ENCODE results near the gene IRF4.

Gene IRF4

DNA sequence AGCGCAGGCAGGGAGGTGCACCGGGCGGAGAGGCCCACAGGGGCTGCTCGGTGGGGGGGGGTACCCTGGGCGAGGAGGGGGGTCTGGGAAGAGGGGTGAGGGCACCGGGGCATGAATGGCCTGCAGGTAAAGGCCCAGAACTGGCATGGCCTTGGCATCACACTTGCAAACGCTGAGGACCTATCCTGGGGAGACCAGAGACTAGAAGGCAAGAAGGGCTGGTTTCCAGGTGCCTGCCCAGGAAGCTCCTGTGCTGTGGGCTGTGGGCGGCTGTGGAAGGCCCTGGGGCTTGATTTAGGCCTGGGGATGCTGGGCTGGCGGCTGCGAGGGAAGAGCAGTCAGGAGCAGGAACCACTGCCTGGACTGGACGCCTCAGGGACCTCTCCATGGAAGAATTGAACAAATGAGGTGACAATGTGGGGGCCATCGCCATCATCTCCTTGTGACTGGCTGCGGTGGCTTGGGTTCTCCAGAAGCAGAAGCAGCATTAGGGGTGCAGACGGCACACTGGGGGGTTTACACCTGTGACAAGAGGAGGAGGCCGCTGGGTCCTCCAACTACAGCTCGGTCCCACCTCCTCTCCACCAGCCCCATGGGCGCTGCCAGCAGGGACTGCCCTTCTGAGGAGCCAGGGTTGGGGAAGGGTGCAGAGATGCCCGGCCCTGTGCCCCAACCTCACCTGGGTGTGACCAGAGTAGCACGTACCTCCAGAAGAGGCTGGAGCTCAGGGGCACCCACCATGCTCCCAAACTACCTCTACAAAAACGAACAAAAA is 32.1 kb upstream of the IRF4 start:
- no peak overlapping the region for H3K4me3 ChIP-seq (ENCODE audit: low read depth, low read length)
- TF ChIP-seq, protein P1, sequence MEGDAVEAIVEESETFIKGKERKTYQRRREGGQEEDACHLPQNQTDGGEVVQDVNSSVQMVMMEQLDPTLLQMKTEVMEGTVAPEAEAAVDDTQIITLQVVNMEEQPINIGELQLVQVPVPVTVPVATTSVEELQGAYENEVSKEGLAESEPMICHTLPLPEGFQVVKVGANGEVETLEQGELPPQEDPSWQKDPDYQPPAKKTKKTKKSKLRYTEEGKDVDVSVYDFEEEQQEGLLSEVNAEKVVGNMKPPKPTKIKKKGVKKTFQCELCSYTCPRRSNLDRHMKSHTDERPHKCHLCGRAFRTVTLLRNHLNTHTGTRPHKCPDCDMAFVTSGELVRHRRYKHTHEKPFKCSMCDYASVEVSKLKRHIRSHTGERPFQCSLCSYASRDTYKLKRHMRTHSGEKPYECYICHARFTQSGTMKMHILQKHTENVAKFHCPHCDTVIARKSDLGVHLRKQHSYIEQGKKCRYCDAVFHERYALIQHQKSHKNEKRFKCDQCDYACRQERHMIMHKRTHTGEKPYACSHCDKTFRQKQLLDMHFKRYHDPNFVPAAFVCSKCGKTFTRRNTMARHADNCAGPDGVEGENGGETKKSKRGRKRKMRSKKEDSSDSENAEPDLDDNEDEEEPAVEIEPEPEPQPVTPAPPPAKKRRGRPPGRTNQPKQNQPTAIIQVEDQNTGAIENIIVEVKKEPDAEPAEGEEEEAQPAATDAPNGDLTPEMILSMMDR (IDR thresholded peaks at IDR 0.05; ENCODE audit: low read depth, low read length) = no peak

GRCh38 chr6:360349-360748 is 31.2 kb upstream of the IRF4 start:
- TF ChIP-seq, protein P1 (IDR thresholded peaks at IDR 0.05; ENCODE audit: low read depth, low read length) = no peak
- no peak overlapping the region for H3K4me3 ChIP-seq (ENCODE audit: low read depth, low read length)

DNA sequence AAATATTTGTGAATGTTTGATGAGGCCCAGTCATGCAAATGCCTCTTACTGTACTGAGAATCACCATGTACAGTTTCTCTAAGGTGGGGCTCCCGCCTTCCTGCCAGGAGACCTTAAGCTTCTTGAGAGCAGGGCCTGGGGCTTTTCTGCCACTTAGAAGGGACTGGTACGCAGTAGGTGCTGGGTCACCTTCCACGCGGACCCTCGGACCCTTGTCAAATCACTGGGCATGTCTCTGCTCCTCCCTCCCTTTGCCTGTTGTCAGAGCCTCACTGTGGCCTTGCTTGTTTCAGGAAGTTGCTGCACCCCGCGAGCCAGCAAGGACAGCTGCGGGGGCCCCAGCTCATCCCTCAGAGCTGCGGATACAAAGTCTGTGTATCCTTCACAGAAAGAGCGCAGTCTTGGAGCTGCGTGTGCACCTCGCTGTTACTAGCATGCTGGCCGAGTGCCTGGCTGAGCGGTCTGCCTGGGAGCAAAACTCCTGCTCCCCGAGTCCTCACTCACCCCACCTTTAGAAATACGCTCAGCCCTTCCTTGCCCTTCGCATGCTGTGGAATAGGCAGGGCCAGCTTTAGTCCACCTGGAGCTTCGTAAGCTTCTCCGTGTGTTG is 30.7 kb upstream of the IRF4 start:
- no peak overlapping the region for H3K4me3 ChIP-seq (ENCODE audit: low read depth, low read length)
- TF ChIP-seq, protein P1 (IDR thresholded peaks at IDR 0.05; ENCODE audit: low read depth, low read length) = no peak

GRCh38 chr6:361411-362132 is 30.0 kb upstream of the IRF4 start:
- no peak overlapping the region for H3K4me3 ChIP-seq (ENCODE audit: low read depth, low read length)
- TF ChIP-seq, protein P1 (IDR thresholded peaks at IDR 0.05; ENCODE audit: low read depth, low read length) = no peak

DNA sequence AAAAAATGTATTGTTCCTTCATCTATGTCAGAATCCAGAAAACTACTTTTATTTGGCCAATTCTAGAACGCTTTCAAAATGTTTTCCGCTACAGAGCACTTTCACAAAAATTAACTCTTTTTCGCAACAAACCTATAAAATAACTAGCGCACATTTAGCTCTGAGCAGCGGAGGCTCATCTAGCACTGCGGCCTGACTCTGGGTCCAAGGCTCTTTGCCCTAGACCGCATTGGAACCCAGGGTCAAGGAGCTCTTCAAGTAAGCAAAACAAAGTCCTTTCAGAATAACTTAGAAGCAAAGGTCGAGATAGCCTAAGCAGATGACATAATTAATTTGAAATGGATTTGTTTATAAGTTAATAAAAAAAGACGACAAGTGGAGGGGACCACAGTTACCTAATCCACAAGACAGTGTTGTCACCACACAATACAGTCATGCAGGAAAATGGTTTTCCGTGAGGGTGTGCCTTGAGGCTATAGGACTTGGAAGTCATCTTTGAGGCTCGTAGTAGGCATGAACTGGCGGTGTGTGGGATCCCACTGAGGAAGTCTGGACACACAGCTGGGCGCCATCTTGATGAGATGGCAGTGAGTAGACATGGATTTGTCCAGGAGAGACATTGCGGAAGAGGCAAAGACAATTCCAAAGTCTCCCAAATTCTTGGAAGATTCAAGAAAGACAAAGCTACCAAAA is 29.2 kb upstream of the IRF4 start:
- H3K4me3 ChIP-seq (ENCODE audit: low read depth, low read length) = no peak overlapping the region
- TF ChIP-seq, protein P1 (IDR thresholded peaks at IDR 0.05; ENCODE audit: low read depth, low read length) = no peak

DNA sequence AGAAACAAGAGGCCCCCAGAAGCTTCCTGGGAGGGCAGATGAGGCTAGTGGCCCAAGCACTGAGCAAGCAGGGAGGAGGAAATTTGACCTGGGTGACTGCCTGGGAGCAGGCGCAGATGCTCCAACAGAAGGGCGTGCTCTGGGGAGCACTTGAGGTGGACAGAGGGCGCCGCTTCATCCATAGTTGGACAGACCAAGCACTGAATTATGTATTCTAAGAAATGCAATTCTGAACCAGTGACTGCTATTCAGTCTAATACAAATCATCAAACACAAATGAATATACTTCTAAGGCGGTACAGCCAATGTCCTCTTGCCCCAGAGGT is 28.7 kb upstream of the IRF4 start:
- no peak overlapping the region for H3K4me3 ChIP-seq (ENCODE audit: low read depth, low read length)
- TF ChIP-seq, protein P1 (IDR thresholded peaks at IDR 0.05; ENCODE audit: low read depth, low read length) = no peak
